Epithelial cell of prostate (primary cell): ENCODE measurements around the gene SYNDIG1.

Experiments used
- DNase-seq: peaks from one replicate; pipeline ENCODE4 v3.0.0-alpha.2; 2011; ENCODE audit warnings: low read depth, low spot score
- H3K27ac ChIP-seq: fragments of 450-650 bp; 2 replicates; pipeline ENCODE4 v1.5.1; 2017; ENCODE audit warnings: mild to moderate bottlenecking

SYNDIG1 gene

DNA sequence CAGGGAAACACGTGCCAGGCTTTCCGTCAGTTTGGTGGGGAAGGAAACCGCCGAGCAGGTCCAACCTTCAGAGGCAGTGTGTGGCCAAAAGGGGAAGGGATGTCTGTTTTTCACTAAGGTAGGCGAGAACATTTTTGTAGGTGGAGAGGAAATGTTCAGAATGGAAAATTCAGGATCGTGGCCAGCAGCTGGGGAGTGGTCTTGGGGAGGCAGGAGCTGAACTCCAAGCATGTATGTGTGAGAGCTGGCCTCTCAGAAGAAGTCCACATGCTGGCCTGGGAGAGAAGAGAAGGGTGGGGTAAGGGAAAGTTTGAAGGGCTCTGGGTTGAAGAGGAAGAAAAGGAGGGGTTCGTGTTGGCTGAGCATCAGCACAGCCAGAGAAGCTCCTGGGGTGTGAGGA lies 74.9 kb downstream of the SYNDIG1 start:
- no peak overlapping the region for H3K27ac ChIP-seq
- no peak for DNase-seq

DNA sequence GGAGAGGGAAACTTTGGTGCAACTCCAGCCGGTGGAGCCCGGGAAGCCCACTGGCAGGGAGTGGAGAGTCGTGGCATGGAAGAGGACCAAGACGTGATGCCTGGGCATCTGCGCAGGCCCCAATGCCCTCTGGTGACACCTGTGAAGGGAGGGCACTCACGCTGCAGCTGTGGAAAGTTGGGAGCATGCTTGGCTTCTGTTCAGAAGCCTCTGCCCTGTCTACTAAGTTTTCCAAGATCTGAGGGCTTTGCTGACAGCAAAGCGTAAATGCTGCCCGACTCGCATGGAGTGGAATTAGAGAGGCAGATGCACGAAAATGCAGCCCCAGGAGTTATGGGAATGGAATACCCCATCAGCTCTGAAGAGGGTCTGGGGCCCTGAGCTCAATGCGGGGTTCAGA lies 75.7 kb downstream of the SYNDIG1 start:
- no peak overlapping the region for H3K27ac ChIP-seq
- no peak for DNase-seq

DNA sequence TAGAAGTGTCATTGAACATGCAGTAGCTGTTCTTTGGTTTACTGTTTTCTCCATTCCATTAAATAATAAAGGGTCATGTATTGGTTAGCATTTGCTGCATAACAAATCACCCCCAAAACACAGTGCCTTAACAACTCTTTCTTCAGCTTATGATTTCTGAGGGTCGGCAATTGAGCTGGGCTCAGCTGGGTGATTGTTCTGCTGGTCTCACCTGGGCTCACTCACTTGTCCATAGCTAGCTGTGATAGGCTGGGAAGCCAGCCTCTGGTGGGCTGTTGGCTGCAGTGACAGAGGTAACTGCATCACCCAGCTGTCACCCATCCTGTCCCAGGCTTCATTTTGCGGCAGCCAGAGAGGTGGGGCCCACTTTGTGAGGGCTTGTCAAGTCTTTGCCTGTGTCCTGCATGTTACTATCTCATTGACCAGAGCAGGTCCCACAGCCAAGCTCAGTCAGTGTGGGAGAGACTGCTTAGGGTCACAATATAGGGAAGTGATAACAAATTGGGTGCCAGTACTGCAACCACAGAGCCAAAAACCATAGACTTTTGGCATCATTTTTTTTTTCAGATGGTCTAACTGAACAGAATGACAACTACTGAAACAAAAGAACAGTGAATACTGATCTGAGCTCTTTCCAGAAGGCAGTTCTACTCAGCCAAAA lies 76.9 kb downstream of the SYNDIG1 start:
- DNase-seq = no peak
- no peak overlapping the region for H3K27ac ChIP-seq

DNA sequence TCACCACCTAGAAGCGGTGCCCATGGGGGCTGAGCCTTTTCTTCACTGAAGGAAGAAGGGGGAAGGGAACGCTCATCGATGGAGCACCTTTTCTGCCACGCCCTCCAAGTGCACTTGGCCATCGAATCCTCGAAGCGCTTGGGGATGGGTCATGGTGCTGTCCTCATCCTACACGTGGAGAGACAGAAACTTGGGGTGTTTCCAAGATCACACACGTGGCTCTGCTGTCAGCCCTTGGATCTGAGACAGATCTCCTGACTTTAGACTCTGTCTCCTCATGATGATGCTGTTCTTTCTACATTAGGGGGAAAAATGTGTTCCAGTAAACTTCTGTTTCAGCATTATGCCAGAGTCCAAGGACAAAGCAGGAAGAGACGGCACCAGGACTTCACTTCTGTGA lies 78.5 kb downstream of the SYNDIG1 start:
- no peak overlapping the region for H3K27ac ChIP-seq
- DNase-seq = no peak

DNA sequence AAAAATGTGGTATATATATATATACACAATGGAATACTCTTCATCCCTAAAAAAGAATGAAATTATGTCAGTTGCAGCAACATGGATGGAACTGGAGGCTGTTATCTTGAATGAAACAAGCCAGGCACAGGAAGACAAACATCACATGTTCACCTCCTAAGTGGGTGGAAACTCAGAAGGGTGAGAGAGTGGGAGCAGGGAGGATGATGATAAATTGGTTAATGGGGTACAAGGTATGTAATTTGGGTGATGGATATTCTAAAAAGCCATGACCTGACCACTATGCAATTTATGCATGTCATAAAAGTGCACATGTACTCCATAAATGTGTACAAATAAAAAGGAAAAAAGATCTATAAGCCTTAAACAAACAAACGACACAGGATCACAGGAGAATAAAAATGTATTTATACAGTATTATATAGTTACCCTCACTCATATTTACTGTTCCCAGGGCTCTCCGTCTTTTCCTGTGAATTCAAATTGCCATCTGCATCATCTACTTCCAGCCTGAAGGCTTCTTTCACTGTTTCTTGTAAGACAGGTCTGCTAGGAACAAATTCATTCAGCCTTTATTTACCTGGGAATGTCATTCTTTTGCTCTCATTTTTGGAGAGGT lies 89.8 kb downstream of the SYNDIG1 start:
- DNase-seq = no peak
- H3K27ac ChIP-seq = no peak overlapping the region

DNA sequence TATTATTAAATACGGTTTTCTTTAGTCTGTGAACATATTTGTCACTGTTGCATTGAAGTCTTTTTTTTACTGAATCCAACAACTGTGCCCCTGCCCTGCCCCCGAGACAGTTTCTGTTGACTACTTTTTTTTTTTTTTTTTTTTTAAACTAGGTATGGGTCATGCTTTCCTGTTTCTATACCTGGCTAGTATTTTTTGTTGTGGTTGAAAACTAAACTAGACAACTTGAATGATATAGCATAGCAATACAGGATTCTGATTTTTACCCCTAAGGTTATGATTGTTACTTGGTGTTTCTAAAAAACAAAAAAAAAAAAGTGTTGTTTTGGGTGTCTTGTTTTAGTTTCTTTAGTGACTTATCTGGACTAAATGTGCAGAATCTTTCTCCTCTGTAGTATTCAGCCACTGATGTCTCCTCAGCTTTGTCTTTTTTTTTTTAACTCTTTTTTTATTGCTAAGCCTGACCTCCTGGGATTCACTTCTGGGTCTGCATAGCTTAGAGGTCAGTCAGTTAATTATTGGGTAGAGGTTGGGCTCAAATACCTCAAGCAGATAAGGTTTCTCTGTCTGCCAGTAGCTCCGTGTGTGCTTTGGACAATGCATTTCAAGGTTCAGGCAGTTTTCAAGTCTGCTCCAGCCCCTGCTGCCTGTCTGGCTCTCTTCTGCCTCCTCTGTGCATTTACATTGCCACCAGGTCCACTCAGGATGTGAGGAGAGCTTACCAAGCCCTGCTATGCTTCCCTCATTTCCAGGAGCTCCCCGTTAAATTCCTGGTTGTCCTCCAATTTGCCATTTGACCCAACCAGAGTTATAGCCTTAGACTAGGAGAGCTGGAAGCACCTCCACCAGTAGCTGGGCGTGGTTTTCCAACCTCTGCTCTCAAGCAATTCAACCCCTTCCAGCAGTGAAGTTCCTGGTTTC lies 91.4 kb downstream of the SYNDIG1 start:
- DNase-seq = no peak
- H3K27ac ChIP-seq = no peak overlapping the region

DNA sequence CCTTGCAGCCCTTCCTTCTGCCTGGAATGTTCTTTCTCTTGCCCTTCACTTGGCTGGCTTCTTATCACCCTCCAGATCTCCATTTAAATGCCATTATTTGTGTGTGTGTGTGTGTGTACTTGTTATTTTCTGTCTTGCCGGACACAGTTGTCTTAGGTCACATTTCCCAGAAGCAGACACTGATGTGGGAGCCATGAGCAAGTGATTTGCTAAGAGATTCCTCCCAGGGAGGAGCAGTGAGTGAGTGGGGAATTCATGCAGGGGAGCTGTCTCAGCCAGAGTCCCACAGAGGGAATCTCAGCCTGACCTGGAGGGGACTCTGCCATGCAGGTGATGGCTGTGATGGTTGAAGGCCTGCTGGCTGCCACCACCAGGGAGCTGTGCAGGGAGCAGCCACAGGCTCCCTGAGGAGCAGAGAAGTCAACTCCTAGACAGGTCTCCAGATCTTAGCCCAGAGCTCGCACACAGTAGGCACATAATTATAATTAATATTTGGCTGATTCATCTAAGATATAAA lies 96.5 kb downstream of the SYNDIG1 start:
- DNase-seq = no peak
- no peak overlapping the region for H3K27ac ChIP-seq

DNA sequence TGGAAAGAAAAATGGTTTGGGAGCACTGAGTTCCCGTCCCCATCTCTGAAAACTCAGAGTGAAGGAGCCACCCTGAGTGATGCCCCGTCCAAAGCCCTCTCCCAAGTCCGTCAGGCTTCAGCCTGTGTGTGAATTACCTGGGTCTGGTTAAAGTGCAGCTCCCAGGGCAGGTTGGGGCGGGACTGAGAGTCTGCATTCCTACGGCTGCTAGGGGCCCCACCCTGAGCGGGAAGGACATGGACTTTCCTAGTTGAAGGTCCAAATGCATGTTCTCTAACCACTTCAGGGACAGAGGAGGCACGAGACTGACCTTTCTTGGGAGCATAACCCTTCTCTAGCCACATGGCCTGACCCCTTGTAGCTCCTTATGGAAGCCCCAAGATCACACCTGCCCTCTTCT lies 97.2 kb downstream of the SYNDIG1 start:
- H3K27ac ChIP-seq = no peak overlapping the region
- DNase-seq = no peak

DNA sequence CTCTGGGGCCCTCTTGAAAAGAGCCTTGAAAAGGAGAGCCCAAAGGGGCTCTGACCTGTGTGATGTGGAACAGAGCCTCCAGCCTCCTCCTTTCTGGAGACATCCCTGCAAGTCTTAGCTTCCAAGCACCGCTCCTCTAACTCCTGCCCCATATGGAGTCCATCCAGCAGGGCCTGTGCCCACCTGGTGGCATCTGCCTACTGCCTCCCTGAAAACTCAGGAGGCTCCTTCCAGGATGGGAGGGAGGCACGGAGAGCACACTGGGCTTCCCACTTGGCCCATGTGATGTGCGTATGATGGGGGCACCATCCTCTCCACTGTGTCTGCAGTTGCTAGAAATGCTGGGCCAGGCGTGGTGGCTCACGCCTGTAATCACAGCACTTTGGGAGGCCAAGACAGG lies 98.1 kb downstream of the SYNDIG1 start:
- DNase-seq = no peak

DNA sequence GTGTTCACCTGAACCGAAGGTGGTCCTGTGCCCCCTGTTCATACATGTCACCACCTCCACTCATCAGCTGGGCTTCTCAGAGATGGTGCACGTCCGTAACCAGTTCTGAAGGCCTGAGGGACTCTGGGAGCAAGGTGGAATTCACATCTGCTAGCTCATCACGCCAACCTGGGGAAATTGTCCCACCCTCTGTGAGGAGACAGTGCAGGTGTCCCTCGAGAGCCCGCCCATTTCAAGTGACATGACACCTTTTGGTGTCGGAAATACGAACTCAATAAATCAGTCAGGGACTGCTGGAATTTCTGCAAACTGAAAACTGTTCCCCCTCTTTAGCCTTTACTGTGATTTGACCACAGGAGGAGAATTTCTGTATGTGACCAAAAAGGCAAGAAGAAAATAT lies 99.4 kb downstream of the SYNDIG1 start:
- DNase-seq = no peak
- no peak overlapping the region for H3K27ac ChIP-seq

More for the DNA sequence above, 98.1 kb downstream of the SYNDIG1 start:
- H3K27ac ChIP-seq = no peak overlapping the region

DNA sequence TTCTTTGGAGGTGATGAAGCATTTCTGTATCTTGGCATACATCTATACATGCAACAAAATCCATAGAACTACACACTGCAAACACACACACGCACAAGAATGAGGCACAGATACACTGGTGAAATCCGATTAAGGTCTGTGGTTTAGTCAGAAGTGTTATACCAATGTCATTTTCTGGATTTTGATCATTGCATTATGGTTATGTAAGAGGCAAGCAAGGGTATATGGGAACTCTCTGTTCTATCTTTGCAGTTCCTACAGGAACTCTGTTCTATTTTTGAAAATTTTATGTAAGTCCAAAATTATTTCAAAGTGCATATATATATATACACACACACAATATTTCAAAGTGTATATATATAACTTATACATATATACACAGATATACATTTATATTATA lies 101.7 kb downstream of the SYNDIG1 start:
- no peak for DNase-seq
- H3K27ac ChIP-seq = no peak overlapping the region

DNA sequence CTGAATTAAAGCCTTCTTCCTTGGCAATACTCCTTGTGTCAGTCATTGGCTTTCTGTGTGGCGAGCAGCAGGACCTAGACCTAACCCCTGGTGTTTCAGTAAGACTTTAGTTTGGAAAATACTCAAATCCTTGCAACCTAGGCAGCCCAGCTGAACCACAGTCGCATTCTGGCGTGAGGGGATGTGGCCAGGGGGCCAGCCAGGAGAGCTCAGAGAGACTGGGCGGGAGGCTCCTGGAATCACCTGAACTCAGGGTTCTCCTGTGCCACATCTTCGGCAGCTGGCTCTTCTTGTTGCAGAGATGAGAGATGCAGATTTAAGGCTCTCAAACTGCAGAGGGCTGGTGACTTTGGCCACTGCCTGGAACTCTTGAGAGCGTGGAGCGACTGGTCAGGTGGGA lies 102.7 kb downstream of the SYNDIG1 start:
- no peak overlapping the region for H3K27ac ChIP-seq
- no peak for DNase-seq

DNA sequence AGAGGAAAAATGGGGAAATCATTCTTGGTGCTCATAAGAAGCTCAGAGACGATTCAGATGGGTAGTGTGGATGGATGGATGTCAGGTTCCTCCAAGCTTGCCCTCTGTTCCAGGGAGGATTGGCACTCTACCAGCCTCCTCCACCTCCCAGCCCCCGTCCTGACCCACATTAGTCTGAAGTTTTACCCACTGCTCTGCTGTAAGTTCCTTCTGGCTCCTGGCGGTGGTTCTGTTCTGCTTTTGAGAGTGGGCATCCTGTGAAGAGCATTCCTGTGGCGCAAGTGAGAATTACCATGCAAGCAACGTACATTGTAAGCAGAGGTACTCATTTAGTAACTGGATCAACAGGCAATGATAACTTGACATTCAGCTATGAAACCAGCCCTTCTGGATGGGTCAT lies 103.4 kb downstream of the SYNDIG1 start:
- no peak for DNase-seq
- H3K27ac ChIP-seq = no peak overlapping the region

DNA sequence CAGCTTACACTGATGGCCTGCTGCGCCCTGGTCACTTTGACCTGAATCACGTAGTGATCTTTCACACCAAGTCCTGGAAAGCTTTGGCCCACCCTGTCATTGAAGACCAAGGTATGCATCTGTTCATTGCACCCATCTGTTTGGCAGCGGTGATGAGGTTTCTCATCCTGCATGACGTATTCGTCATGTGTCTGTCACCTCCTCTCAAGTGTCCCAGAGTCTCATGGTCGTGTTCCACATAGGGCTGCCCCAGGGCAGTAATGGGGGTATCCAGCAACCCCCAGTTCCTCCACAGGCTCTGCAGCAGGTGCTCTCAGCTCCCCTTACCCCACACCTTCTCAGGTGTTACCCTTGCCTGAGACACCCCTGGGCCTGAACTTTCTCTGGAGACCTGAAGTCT lies 104.1 kb downstream of the SYNDIG1 start:
- DNase-seq = no peak
- H3K27ac ChIP-seq = no peak overlapping the region

DNA sequence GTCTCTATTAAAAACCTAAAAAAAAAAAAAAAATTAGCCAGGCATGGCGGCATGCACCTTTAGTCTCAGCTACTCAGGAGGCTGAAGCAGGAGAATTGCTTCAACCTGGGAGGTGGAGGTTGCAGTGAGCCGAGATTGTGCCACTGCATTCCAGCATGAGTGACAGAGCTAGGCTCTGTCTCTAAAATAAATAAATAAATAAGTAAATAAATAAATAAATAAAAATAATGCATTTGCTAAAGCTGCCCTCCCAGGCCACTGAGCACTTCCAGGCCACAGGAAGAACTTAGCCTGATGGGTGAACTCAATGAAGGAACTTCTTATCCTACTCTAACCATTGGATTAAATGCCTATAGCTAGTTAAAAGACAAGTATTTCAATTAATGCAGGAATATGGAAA lies 104.9 kb downstream of the SYNDIG1 start:
- H3K27ac ChIP-seq = no peak overlapping the region
- no peak for DNase-seq

DNA sequence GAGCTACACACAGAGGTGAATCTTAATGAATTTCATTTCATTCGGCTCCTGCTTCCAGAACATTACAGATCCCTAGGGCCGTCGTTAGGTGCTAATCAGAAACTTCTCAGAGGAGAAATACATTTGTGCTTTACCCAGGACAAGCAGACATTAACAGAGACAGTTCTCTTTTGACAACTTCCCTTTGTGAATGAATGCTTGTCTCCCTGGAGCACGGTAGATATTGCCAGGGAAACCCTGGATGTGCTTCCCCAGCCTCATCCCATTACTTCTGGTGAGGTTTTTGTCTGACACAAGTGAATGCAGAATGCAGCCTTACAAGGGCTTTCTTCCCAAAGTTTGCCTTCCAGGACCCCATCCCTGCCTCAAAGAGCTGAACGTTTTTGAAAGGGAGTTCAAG lies 105.4 kb downstream of the SYNDIG1 start:
- no peak for DNase-seq
- no peak overlapping the region for H3K27ac ChIP-seq

DNA sequence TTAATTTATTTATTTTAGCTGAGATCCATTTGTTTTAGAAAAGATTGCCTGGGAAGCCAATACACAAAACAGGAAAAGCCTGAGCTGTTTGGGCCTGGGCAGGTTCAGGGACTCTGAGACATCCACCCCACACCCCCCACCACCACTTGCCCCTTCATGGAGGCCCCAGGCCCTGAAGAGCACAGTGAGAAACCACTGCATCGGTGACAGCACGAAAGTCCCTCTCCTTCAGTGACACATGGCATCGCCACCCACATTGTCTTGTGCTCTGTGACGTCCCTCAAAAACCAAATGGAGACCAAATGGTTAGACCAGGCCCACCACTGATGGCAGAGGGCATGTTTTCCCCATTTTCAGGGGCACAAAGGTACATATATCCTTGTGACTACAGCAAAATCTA lies 106.4 kb downstream of the SYNDIG1 start:
- no peak overlapping the region for H3K27ac ChIP-seq
- no peak for DNase-seq

DNA sequence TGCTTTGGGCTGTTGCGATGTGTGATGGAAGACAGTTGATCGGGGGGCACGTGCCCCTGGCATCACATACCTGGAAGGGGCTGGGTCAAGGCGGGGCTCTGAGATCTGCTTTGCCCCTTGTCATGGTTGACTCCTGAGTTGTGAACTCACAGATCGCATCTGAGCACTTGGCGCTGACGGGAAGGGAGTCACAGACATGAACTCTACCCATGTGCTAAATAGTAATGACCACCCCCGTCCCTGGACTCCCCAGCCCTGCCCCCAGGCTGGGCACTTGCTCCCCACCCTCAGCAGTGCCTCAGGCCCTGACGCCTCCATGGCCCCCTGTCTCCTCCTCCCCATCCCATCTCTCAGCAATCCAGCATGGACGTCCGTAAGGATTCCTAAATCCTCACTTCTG lies 107.0 kb downstream of the SYNDIG1 start:
- DNase-seq = no peak

DNA sequence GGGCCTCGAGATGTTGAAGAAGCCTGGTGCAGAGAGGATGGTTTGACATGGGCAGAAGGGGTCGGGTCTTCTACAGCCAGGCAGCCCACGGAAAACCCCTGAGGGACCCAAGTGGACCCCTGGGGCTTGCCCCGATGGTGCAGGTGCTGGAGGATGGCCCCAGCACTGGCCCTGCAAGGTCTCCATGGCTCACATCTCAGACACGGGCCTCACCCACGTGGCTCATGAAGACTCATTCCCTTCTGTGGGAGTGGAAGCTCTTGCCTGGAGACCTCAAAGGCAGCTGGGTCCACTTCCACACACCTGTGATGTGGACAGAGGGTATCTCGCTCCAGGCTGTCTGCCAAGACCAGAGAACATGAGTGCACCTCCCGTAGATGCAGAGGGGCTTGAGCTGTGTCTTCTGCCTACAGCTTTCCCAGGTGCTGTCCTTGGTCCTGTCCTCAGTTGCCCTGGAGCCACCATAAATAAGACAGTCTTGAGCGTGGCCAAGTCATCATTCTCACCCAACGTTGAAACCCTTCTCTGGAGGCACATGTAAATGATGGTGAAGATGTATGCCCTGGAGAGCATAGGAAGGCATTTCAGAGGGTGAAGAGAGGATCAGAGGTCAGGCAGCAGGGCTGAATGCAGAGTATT lies 108.0 kb downstream of the SYNDIG1 start:
- no peak for DNase-seq

More for the DNA sequence above, 107.0 kb downstream of the SYNDIG1 start:
- H3K27ac ChIP-seq = no peak overlapping the region

DNA sequence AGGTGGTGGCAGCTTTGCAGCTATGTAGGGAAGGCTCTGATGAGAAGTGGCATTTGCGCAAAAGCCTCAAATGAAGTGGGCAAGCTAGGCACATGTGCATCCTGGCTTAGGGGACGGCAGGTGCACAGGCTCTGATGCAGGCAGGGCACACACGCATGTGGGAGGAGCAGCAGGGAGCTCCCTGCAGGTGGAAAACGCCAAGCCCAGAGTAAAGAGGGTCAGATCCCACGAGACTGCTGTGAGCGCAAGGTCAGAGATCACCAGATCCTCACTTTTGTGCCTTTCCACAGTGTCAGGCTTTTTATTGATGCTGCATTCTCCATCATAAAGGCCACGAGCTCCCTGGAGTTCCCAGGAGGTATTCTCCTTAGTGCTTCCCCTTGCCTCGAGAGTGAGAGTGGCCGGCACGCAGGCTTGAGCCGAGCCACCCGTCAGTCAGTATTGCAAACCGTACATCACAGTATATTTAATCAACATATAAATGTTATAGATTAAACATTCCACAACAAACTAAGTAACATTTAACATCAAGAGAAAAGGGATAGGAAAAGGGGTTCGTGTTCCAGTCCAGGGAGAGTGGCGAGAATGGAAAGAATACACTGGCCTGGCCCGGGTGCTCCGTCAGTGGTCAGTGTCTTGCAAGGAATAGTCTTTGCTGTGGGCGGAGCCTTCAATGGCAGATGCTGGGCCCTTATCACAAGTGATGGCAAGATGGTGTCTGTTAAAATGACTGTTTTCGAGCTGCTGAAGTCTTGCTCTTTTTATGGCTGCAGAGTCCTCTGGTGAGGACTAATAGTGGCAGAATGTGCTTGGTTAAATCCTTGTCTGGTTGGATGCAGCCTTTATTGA lies 109.4 kb downstream of the SYNDIG1 start:
- no peak for DNase-seq
- no peak overlapping the region for H3K27ac ChIP-seq

More for the DNA sequence above, 108.0 kb downstream of the SYNDIG1 start:
- H3K27ac ChIP-seq = no peak overlapping the region
